GM18867 (cell line): ENCODE data around the gene BRINP3.

Experiments used
- ATAC-seq: cut with Tn5 transposase; IDR thresholded peaks from one replicate; pipeline ENCODE4 v1.9.1; 2021; ENCODE audit warnings: mild to moderate bottlenecking, moderate library complexity; ENCODE audit not compliant: unreplicated experiment

The BRINP3 gene

DNA sequence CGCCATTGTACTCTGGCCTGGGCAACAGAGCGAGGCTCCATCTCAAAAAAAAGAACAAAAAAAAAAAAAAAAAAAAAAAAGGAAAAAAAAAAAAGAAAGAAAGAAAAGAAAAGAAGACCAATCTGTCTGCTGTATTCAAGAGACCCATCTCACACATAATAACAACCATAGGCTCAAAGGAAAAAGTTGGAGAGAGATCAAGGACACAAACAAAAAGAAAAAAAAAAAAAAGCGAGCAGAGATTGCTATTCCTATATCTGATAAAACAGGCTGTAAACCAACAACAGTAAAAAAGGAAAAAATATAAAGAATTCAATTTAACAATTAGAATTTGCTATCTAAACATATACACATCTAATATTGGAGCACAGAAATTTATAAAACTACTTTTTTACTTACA is 150.4 kb downstream of the BRINP3 start:
- ATAC-seq: no peak

DNA sequence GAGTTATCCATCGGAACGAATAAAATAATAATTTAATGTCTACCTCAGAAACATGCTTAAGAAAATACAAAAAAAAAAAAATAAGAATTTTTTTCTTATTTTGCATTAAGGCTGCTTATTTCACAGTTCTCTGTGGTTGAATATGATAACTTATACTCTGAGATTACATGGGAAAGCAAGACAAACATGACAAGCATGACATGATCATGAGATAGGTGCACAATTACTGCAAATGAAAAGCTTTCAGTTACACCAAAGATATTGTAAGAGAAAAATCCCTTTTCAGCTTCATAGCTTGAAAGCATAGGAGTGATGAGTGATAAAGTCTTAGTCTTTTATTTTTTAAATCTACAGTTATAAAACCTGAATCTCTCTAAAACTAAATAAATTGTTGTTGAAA is 154.1 kb downstream of the BRINP3 start:
- ATAC-seq: no peak

DNA sequence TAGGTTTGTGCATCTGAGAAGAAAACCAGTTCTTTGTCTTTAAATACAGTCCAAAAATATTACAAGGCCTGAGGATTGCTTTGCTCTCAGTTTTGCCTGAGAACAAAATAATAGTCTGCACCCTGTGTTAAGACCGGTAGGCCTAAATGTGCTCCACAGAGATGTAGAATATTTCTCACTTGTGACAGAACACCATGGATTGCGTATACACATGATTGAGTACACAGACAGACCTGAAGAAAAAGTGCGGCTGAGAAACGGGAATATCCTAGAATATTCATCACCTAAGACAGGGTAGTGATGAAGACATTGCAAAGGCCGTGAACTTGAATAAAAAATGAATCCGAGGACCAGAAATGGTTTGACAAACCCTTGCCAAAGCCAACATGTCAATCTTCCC is 155.4 kb downstream of the BRINP3 start:
- ATAC-seq: no peak

DNA sequence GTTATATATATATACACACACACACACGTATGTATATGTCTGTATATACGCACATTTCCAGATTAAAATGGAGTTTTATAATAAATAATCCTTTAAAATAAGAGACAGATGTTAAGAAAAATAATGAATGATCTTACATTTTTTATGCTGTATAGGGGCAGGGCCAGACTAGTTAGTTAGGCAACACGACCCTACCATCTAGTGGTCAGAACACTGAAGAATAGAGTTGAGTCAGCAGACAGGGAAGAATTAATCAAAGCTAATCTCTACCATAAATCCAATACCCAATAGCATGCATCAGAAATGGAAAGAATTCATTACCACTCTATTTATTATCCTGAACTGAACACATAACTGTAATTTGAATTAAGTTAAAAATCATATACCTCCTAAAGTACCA is 156.7 kb downstream of the BRINP3 start:
- ATAC-seq: no peak

DNA sequence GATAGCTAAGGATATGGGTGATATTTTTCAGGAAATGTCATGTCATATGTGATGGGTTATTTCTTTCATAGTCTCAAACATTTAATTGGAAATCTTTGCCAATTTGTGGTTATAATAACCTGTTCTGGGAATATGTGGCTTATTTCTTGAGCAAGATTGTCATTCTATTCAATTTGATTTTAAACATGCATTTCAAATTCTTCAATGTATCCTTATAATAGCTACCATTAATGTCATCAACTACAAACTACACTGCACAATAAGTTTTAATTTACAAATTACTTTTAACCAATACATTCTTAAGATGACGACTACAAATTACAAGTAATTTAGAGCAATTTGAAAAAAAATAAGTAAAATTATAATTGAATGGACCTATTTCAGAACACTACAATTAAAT is 164.9 kb downstream of the BRINP3 start:
- ATAC-seq: no peak

DNA sequence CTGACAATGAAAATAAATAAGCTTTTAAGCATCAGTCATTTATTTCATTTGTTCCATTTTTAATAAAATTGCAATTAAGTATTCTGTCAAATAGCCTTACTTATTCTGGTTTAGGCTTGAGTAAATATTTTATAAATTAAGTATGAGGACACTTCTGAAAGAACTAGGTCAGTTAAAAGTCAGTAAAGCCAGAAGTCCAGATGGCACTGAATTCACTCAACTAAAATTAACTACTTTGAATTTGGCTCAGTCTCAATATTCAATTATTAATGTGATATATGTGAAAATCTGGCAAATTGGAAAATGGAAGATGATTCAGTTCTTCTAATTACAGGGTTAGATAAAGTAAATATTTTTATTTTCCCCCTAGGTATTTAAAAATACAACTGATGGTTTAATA is 174.2 kb downstream of the BRINP3 start:
- no peak for ATAC-seq

DNA sequence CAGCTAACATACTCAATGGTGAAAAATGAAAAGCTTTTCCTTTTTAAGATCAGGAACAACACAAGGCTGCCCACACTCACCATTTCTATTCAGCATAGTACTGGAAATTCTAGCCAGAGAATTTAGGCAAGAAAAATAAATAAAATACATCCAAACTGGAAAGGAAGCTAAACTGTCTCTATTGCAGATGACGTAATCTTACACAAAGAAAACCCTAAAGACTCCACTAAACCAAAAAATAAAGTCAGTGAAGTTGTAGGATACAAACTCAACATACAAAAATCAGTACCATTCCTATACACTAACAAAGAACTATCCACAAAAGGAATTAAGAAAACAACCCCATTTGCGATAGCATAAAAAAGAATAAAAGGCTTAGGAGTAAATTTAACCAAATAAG is 181.2 kb downstream of the BRINP3 start:
- ATAC-seq: no peak

DNA sequence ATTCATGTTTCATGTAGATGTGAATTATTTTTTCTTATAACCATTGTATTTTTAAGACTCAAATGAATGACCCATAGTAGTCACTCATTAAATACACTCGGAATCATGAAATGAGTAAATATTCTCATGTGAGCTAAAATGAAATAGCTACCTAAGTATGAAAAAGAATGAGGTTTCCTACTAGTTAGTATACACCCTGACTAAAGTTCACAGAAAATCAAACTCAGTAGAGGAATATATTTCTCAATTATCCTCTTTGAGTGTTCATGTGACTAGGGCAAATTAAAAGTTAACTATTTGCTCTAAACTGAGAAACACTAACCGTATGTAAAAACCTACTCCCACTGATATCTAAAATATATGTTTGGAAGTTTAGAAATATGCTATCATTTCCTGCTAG is 187.8 kb downstream of the BRINP3 start:
- no peak for ATAC-seq

DNA sequence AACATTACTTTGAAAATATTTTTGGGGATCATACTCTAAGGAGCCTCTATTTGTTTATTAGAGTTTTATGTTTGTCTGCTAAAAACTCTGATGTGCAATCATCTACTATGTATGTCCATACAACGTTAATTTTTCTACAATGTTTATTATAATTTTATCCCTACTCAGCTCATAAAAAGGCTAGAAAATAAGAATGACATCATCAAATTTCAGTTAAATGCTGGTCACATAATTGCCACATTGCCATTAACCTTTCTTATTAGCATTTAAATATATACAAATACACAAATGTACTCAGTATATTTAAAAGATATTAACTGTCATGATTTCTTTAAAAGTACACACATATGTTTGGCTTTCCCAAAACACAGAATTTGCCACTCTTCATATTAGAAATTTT is 191.6 kb downstream of the BRINP3 start:
- no peak for ATAC-seq

DNA sequence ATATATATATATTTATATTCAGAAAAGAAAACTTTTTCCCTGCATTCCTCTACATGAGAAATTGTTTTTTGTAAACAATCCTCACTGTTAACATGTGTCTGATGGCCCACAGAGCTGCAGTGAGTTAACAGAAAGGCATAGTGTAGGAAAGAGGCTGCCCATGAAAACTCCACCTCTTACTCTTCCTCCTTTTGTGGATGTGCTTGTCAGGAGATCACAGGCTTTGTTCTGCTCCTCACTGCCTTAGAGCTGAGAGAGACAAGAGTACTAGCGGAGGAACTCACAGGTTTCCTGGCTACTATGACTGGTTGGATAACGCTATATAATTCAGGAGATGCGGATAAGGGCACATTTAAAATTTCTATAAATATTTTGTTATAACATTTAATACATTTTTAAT is 200.6 kb downstream of the BRINP3 start:
- ATAC-seq: no peak

DNA sequence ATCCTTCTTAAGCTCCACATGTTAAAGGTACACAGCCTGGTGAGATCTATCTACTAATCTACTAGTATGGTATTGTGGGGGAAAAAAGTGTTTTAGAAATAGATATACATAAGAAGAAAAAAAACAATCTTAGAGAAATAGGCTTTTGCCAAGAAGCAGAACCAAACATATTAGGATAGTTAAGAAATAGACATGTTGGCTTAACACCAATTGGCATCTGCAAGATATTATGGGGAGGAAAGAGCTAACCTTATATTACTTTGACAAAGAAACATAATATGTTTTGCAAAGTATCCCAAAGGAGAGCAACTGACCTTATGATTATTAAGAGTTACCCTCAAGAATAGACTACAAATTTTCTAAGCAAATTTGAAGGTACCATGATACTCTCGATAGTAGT is 202.9 kb downstream of the BRINP3 start:
- ATAC-seq: no peak

DNA sequence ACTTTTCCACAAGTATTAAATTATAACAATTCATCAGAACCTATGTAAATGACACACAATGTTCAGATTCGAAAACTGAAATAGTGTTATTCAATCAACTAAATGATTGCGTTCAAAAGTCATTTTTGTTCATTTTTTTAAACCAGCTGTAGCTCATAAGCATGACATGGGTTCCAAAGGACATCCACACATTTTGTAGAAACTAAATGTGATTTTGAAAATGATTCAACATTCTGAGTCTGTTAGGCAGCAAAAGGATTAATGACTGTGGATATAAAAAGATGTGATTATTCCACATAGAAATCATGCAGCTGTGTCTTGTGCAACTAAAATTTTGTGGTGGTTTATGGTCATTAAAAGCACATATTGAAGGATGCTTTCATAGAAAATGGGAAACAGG is 204.5 kb downstream of the BRINP3 start:
- ATAC-seq: no peak

DNA sequence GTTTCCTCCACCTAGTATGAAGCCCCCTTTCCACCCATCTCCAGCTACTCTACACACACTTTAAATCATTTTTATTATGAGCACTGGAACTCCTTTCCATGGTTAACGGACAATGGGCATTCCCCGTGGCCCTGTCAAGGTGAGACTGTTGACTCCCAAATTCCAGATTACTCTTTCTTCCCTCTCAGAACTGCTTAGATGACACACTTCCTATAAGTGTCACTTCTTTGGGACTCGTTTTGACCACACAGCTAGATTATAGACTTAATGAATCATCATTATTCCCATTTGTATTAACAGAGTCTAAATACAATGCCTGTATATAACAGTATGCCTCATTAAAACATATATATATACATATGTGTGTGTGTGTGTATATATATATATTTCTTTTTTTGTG is 215.1 kb downstream of the BRINP3 start:
- ATAC-seq: no peak

DNA sequence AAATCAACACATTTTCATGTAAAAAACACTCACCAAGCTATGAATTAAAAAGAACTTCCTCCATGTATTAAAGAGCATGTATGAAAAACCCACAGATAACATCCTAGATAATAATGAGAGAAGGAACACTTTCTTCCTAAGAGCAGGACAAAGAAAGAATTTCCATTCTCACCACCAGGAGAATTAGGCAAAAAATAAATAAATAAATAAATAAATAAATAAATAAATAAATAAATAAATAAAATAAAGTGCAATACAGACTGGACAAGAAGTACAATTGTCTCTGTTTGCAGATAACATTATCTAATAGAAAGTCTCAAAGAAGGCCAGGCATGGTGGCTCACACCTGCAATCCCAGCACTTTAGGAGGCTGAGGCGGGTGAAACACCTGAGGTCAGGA is 218.2 kb downstream of the BRINP3 start:
- no peak for ATAC-seq

DNA sequence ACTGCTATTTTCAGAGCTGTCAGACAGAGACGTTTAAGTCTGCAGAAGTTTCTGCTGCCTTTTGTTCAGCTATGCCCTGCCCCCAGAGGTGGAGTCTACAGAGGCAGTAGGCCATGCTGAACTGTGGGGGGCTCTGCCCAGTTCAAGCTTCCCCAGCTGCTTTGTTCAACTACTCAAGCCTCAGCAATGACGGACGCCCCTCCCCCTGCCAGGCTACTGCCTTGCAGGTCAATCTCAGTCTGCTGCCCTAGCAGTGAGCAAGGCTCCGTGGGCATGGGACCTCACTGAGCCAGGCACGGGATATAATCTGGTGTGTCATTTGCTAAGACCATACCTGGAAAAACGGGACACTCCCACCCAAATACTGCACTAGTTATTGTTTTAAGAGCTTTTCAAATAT is 219.7 kb downstream of the BRINP3 start:
- ATAC-seq: no peak

DNA sequence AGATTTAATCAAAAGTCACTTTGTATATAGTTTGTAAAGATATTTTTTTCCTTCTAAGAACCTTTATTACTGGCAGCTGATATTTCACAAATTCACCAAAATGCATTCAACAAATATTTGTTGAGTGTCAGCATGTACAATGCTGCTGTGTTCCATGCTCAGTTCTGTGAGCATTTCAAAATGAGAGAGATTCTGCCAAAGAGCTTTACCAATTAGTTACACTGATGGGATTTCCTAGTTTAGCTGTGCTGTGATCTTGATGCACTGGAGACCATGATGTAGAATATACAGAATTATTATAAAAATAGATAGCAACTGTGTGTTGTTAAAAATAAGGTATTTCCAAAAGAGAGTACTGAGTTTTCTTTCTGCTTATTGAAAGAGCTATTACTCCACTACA is 225.6 kb downstream of the BRINP3 start:
- ATAC-seq: no peak

DNA sequence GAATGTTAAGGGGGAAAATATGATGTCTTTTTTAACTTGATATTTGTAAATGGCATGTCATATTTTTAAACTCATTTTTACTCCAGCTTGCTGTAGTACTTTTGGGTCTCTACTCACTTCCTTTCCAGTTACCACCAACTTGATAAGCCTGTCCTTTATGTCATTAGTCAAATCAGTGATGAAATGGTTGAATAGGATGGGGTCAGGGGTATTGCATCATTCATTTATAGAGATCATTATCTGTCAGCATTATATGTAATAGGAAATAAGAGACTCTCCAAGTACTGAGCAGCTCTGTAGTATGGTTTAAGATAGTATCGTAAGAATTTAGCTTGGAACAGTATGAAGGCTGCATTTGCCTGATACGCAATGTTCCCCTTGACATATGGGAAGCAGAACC is 227.3 kb downstream of the BRINP3 start:
- no peak for ATAC-seq

DNA sequence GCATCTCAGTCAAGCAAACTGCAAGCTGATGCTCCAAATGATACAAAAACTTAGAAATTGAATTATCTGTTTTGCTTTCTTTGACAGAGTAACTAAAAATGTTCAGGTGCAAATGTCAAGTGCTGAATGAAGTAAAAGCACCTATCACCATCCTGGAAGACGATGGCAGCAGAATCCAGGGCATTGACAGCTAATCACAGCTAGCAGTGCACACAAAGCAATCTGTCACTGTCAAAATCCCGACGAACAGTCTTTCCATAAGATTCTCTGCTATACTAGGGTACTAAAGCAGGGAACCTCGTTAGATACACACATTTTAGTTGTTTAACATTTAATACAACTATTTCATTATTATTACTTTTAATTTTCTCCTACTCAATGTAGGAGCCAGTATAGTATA is 233.3 kb downstream of the BRINP3 start:
- no peak for ATAC-seq

DNA sequence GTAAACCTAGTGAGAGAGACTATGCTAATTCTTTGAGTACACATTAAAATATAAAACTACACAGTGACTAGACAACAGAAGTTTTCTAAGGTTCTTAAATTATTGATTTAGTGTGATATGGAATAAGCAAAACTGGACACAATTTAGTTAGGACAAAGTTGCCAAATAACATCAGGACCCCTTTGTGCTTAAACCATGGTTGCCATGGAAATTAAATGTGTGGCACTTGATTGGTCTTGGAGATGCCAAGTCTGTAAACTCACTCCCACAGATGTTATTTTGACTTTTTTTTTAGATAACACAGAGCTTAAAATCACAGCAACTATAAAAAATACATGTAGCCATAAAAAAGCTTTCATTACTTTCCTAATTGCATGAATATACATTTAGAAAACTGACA is 234.6 kb downstream of the BRINP3 start:
- ATAC-seq: no peak

DNA sequence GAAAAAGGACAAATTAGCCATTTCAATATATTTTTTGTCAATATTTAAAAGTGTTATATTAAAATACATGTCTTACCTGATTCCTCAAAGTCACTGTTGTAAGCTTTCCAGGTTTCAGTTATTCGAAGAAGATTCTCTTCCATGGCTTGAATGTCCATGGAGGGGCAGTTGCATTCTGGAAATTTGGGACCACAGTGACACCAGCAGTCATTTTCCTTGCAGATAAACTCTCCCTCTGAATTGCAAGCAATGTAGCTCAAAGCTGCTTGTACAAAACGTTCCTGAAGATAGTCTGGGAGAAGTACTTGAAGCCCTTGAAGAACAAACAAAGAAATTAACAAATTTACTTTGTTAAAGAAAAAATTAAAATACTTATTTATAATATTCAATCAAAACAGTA is 251.7 kb downstream of the BRINP3 start:
- no peak for ATAC-seq

DNA sequence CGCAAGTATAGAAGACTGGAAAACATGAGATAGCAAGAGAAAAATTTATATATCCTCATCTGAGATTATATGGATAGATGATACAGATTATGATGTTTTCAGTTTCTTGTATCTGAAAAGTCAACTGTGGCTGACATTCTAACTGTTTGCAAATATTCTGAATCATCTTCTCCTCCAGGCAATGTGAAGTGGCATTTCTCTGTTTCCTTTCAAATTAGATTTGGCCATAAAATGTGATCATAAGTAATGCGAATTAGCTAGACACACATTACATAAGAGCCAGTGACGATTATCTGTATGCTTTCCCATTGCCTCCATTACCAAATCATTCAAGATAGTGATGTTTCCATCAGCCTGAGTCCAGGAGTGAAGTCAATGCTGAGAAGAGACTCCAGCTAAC is 265.2 kb downstream of the BRINP3 start:
- no peak for ATAC-seq

DNA sequence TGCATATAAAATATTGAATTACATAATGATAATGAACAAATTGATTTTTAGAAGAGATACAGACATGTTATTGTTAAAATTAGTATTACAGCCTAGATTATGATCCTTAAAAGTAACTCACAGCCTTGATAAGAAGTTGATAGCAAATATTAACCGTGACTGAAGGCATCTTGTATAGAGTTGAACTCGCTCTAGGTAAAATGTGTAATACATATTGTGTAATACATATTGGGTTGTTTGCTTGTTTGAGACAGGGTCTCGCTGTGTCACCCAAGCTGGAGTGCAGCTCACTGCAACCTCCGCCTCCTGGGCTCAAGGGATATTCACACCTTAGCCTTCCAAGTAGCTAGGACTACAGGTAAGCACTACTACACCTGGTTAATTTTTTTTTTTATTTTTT is 269.9 kb downstream of the BRINP3 start:
- no peak for ATAC-seq

DNA sequence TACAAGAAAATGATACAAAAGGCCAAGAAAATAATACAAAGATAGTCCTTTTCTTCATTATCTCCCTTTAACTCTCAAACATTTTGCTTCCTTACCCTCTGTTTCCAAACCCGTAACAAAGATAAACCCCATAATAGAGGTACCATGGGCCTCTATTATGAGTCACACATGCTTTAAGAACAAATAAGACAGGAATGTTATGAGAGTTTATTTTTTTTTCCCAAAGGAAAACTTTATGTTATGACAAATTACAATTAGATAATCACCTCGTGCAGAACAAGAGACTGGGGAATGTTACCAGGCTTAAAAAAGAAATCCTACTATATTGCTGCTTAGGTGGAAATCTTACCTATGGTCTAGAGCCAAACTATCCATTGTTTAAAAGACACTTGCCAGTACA is 272.0 kb downstream of the BRINP3 start:
- no peak for ATAC-seq

DNA sequence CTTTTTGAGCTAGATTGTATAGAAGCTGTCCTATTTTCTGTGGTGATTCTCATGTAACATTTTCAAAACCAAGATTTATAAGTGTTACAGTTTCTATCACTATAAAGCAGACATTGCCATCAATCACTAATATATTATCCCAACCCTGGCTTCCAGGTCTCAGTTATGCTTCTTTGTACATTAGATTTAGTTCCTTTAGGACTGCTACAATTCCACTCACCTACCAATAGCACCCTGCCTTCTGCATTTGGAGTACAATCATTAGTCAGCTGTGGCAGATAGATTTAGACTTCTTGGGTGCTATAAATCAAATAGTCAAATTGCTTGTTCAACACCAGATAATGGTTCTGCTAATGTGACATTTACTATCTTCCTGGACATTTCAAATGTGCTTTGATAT is 281.6 kb downstream of the BRINP3 start:
- ATAC-seq: no peak
